Neuron (in vitro differentiated cells): Measurements from ENCODE around the gene CD4.
A peak's percentile ranks its signal among the peaks of the same experiment; 100 is the strongest.

ENCODE experiments used
- H2AFZ ChIP-seq: one replicate; pipeline ENCODE4 v1.6.1; 2013; ENCODE audit warnings: low read depth, mild to moderate bottlenecking, inconsistent platforms, low read length, moderate library complexity
- H3K27me3 ChIP-seq: one replicate; pipeline ENCODE4 v1.6.1; 2013; ENCODE audit warnings: low read length; ENCODE audit not compliant: insufficient read depth
- H3K36me3 ChIP-seq: one replicate; pipeline ENCODE4 v1.6.1; 2013; ENCODE audit warnings: low read length; ENCODE audit not compliant: insufficient read depth
- H3K4me1 ChIP-seq: one replicate; pipeline ENCODE4 v1.6.1; 2013; ENCODE audit warnings: low read length; ENCODE audit not compliant: insufficient read depth
- H3K4me3 ChIP-seq: 2 replicates; pipeline ENCODE4 v1.5.1; 2013; ENCODE audit warnings: mild to moderate bottlenecking, low read length, moderate library complexity
- H3K9me3 ChIP-seq: one replicate; pipeline ENCODE4 v1.6.1; 2013; ENCODE audit warnings: low read length

Gene CD4

DNA sequence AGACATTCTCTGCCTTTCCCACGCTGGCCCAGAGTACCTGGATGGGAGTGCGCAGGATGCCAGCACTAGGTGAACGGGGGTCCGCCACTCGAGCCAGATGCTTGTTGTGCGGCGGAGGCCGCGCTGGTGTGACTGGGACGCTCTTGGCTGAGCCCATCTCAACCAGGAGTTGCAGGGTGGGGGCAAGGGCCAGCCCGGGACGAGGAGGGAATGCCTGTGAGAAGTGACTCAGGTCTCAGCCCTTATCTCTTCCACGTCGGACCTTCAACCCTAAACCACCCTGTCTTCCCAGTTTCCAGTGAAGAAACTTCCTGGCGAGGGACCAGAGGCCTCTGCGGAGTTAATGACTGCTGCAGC lies 61.4 kb downstream of the CD4 start:
- Histone ChIP-seq H2AFZ (no peak overlapping the region), H3K36me3 (peaks cover 43% of the 10 kb centered on the region), H3K4me1 (peaks cover 27% of the 10 kb centered on the region), H3K27me3 (no peaks in the 10 kb centered on the region), H3K4me3 (peak overlapping the region; percentile 59), H3K9me3 (no peaks in the 10 kb centered on the region)

DNA sequence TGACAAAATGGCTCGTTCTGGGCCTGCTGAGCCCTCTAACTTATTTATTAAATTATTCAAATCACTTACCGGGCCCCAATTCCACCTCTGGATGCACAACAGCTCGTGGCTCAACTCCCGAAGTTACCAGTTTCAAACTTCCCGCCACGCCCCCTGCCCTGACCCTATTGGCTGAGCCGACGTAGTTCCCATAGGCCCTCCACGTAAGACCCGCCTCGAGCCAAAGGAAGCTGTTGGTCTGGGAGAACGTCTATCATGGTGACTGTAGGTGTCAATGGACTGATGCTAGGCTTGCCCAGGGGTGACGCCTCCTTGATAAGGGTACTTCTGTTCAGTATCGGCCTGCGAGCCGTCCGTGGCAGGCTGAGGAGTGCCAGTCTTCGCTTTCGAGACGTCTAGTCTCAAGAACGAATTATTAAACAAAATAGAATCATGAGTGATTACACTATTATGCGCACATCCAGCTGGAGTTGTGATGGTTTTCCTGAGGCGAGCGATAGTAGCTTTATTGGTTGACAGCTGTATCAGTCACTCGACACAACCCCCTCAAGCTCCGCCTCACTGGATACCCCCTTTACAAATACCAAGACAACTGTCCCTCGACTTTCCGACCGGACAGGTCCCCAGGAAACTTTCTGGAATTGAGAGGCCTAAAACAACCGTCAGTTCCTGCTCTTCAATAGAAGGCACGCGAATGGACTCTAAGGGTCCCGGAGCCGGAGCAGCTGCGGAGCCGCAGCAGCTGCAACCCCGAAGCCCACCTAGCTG lies 62.0 kb downstream of the CD4 start, which contains the start of gene CDCA3:
Gene CDCA3 (minus strand): TSS at position 134 of the 768 bp plus-strand sequence. CDS start 334 bp downstream, outside the sequence.
- H3K4me3 ChIP-seq: peak within 1 kb of the TSS; percentile 59
- peak within 1 kb of the TSS; percentile 8 for H2AFZ ChIP-seq
- no peaks in the 10 kb centered on the region for H3K27me3 ChIP-seq
- no peaks in the 10 kb centered on the region for H3K9me3 ChIP-seq
- peaks cover 27% of the 10 kb centered on the region for H3K4me1 ChIP-seq
- peaks cover 43% of the 10 kb centered on the region for H3K36me3 ChIP-seq

DNA sequence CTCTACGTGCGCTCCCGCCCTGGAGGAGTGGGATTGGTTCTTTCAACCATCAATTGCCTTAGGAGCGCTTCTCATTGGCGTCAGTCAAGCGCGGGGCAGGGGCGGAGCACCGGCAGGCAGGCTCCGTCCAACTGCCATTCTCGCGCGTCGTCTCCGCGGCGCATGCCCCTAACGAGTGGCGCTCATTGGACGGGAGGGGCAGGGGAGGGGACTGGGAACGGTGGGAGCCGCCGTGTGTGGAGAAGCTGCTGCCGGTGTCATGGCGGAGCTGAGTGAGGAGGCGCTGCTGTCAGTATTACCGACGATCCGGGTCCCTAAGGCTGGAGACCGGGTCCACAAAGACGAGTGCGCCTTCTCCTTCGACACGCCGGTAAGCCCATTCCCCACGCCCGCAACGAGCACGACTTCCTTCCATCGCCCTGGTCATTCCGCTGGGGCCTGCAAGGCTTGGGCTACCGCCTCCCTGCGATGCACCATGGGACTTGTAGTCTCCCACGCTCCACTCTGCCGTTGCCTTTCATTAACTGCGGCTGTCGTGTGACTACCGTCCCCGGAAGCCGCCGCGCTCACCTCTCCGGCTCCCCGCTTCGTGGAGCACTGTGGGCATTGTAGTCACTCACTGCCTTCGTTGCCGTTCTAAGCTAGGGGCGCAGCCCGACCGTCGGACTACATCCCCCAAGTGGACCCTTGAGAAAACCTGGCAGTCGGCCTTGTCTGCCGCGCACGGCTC lies 62.8 kb downstream of the CD4 start, which contains the start of gene USP5:
Gene USP5 (plus strand): TSS at position 230 of the 730 bp plus-strand sequence. CDS start 30 bp downstream, at position 260.
- Histone ChIP-seq H3K9me3 (no peaks in the 10 kb centered on the region), H3K4me1 (peaks cover 27% of the 10 kb centered on the region), H3K27me3 (no peaks in the 10 kb centered on the region), H3K4me3 (peak within 1 kb of the TSS; percentile 59), H2AFZ (peak within 1 kb of the TSS; percentile 8), H3K36me3 (peaks cover 41% of the 10 kb centered on the region)

DNA sequence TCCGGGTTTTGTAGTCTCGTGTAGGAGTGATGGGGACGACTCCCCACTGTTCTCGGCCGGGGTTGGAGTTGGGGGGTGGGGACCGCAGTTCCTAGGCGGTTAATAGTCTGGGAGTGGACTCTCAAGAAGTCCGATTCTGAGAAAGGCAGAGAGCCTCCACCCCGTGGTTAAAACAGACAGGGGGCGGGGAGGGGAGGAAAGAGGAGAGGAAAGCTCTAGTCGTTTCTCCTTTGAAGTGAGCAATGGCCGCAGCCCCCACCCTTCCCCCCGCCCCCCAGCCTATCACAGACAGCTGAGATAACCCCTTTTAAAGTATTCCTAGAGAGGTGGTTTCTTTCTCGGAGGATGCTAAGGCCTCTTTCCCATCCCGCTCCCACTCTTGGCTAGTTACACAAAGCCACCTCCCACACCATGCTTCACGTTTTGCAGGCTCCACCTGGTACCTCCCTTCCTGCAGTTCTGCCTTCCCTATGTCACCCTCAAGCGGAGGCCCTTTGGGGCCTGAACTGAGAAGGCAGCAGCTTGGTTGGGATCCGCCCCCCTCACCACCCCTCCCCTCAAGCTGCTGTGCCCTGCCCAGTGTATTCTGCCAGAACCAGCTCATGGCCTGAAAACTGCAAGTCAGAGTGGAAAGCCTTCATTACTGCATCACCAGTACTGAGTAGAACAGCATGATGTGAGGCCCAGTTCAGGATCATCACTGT lies 63.5 kb downstream of the CD4 start:
- Histone ChIP-seq H3K9me3 (no peaks in the 10 kb centered on the region), H3K4me3 (peak overlapping the region; percentile 59), H3K4me1 (peaks cover 27% of the 10 kb centered on the region), H3K36me3 (peaks cover 41% of the 10 kb centered on the region), H3K27me3 (no peaks in the 10 kb centered on the region), H2AFZ (no peak overlapping the region)

DNA sequence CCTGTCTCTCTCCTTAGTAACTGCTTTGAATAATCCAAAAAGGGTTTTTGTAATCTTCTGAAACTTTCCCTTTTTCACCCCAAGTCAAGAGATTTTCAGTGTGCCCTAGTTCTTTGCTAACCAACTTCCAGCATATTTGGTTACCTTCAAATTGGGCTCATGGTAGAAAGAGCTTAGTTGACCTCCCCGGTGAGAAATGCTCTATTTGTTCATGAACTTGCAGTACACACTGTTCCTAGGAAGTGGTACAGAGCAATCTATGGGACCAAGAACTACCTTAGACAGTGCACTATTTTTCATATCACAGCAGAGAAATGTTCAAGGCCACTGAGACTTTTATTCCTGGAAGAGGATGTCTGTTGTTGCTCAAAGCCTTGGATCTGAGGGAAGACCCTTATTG lies 64.3 kb downstream of the CD4 start:
- H3K9me3 ChIP-seq: no peaks in the 10 kb centered on the region

DNA sequence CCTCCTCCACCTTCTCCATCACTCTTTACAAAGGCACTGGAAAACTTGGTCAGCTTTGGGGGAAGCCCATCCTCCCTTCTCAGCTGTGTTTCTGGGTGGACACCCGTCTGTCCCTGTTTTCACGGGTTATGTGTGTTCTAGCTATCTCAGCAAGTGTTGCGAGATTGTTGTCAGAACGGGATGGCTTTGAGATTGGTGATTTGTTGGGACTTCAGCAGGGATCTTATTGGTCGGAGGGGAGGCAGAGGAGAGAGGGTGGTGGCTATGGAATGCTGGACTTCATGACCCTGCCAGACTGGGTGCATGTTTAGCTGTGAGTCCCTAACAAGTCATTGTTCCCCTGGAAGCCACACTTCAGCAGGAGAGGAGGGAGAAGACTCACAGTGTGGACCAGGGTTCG lies 64.7 kb downstream of the CD4 start:
- Histone ChIP-seq H3K4me1 (peaks cover 27% of the 10 kb centered on the region), H2AFZ (no peak overlapping the region), H3K4me3 (no peak overlapping the region), H3K36me3 (peaks cover 44% of the 10 kb centered on the region), H3K9me3 (no peaks in the 10 kb centered on the region), H3K27me3 (no peaks in the 10 kb centered on the region)

More for the DNA sequence above, 64.3 kb downstream of the CD4 start:
- Histone ChIP-seq H3K36me3 (peaks cover 43% of the 10 kb centered on the region), H3K27me3 (no peaks in the 10 kb centered on the region), H3K4me3 (peak overlapping the region; percentile 59), H3K4me1 (peaks cover 27% of the 10 kb centered on the region), H2AFZ (no peak overlapping the region)

DNA sequence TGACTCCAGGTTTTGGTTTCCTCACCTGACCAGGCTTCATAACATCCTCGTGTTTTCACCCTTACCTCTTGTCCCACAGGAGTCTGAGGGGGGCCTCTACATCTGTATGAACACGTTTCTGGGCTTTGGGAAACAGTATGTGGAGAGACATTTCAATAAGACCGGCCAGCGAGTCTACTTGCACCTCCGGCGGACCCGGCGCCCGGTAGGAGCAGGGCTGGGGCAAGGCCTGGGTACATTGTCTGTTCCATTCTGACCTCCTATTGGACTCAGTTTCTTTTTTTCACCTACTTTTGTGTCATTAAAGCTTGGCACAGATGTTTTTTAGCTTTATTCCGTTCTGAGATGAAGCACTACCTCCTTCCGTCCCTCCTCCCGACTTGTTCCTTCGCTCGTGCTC lies 66.0 kb downstream of the CD4 start:
- Histone ChIP-seq H3K4me3 (no peak overlapping the region), H3K36me3 (peaks cover 46% of the 10 kb centered on the region), H3K4me1 (peaks cover 21% of the 10 kb centered on the region), H3K27me3 (no peaks in the 10 kb centered on the region), H3K9me3 (no peaks in the 10 kb centered on the region), H2AFZ (no peak overlapping the region)

DNA sequence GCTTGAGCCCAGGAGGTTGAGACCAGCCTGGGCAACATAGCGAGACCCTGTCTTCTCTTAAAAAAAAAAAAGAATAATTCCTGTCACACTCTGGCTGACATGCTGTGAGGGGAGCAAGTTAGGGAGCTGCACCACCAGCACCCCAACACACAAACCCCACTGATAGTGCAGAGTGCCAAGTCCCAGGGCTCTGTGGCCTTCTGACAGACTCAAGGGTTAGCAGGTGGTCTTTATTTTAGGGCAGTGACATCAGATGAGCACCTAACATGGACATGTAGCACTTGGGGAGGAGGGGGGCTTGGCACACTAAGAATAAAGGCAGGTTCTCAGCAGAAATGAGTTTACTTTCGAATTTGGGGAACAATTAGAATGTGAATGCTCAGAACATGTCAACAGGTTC lies 69.5 kb downstream of the CD4 start:
- H3K9me3 ChIP-seq: no peaks in the 10 kb centered on the region
- peaks cover 5% of the 10 kb centered on the region for H3K4me1 ChIP-seq
- no peaks in the 10 kb centered on the region for H3K27me3 ChIP-seq
- peaks cover 79% of the 10 kb centered on the region for H3K36me3 ChIP-seq
- no peak overlapping the region for H2AFZ ChIP-seq
- H3K4me3 ChIP-seq: no peak overlapping the region

DNA sequence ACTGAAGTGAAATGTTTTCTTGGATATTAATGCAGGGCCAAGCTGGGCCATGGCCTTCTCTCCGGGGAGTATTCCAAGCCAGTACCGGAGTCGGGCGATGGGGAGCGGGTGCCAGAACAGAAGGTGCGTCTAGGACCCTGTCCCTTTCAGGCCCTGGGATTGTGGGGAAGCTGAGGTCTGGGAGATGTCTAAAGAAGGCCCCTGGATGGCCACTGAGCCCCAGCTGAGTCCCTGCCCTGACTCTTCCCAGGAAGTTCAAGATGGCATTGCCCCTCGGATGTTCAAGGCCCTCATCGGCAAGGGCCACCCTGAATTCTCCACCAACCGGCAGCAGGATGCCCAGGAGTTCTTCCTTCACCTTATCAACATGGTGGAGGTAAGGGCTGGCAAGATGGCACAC lies 70.8 kb downstream of the CD4 start:
- no peaks in the 10 kb centered on the region for H3K4me1 ChIP-seq
- H3K9me3 ChIP-seq: no peaks in the 10 kb centered on the region
- peaks cover 90% of the 10 kb centered on the region for H3K36me3 ChIP-seq
- no peak overlapping the region for H3K4me3 ChIP-seq
- H3K27me3 ChIP-seq: no peaks in the 10 kb centered on the region
- H2AFZ ChIP-seq: no peak overlapping the region

DNA sequence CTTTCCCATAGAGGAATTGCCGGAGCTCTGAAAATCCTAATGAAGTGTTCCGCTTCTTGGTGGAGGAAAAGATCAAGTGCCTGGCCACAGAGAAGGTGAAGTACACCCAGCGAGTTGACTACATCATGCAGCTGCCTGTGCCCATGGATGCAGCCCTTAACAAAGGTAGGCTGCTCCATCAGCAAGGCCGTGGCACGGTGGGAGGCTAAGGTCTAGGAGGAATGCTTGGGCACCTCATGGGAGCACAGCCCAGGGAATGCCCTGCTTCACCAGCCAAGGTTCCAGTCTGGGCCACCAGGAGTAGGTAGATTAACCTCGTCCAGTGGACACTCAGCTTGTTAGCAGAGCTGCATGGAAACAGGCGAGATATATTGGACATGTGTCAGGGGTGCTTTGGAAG lies 71.6 kb downstream of the CD4 start:
- Histone ChIP-seq H3K36me3 (peaks cover 92% of the 10 kb centered on the region), H3K27me3 (no peaks in the 10 kb centered on the region), H2AFZ (no peak overlapping the region), H3K4me1 (no peaks in the 10 kb centered on the region), H3K9me3 (no peaks in the 10 kb centered on the region), H3K4me3 (no peak overlapping the region)

DNA sequence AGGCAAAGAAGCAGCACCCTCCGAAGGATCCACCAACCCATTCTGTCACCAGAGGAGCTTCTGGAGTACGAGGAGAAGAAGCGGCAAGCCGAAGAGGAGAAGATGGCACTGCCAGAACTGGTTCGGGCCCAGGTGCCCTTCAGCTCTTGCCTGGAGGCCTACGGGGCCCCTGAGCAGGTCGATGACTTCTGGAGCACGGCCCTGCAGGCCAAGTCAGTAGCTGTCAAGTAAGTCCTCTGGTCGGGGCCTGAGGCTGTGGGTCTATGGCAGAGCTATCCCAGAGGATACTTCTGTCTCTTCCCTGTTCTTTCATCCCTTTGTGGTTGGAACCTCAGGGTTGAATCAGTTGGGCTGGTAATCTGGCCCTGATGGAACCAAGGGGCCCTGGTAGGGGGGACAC lies 72.1 kb downstream of the CD4 start:
- no peak overlapping the region for H2AFZ ChIP-seq

DNA sequence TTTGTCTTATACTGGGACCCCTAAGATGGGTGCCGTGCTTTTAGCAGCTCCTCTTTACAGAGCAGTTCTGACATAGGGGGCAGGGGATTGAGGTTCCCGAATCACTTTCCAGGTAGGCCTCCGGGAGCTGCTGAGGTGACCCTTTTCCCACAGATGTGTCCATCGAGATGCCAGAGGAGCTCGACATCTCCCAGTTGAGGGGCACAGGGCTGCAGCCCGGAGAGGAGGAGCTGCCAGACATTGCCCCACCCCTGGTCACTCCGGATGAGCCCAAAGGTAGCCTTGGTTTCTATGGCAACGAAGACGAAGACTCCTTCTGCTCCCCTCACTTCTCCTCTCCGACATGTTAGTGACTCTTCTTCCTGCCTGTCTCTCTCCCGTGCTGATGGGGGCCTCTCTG lies 73.7 kb downstream of the CD4 start:
- peaks cover 7% of the 10 kb centered on the region for H3K4me1 ChIP-seq
- H3K27me3 ChIP-seq: no peaks in the 10 kb centered on the region
- H3K9me3 ChIP-seq: no peaks in the 10 kb centered on the region
- no peak overlapping the region for H2AFZ ChIP-seq
- no peak overlapping the region for H3K4me3 ChIP-seq
- peaks cover 76% of the 10 kb centered on the region for H3K36me3 ChIP-seq

More for the DNA sequence above, 72.1 kb downstream of the CD4 start:
- Histone ChIP-seq H3K27me3 (no peaks in the 10 kb centered on the region), H3K4me1 (no peaks in the 10 kb centered on the region), H3K9me3 (no peaks in the 10 kb centered on the region), H3K36me3 (peaks cover 91% of the 10 kb centered on the region), H3K4me3 (no peak overlapping the region)
